ENCODE results near the gene LRRC45. TPM values are rescaled to one million over a fixed set of nuclear protein-coding genes. Genes with fewer than 3 reads are reported as not detected.

LRRC45 gene
- total and polyA plus RNA-seq, 12 donors, result 1.2 to 24.5 (median 12.6) TPM

GRCh38 chr17:82055023-82055964 lies 32.2 kb downstream of the LRRC45 start:
- peak in 2 of 7 donors; percentile 6 to 15 for DNase-seq
- TF ChIP-seq POLR2A (IDR thresholded peaks at IDR 0.05) (no peak), CTCF (IDR thresholded peaks at IDR 0.05) (no peak)
- H3K36me3 ChIP-seq (replicated peaks in 1 of 2), result peaks cover 0 to 71% of the 10 kb centered on the region in 2 donors
- 79 to 92% (median 85%) methylated on average over 8 to 26 of the region's 26 CpGs for WGBS, 4 donors
- no peak overlapping the region for H3K4me3 ChIP-seq
- no peaks in the 10 kb centered on the region for H3K27me3 ChIP-seq
- intact Hi-C loops (cut with DNase I), result no loop called here
- H3K9me3 ChIP-seq (replicated peaks in 1 of 3), result no peaks in the 10 kb centered on the region
- no peak overlapping the region for H3K27ac ChIP-seq
- H3K4me1 ChIP-seq (replicated peaks in 1 of 2), result peaks cover 27 to 34% of the 10 kb centered on the region in 2 donors

- Histone ChIP-seq H3K4me1 (replicated peaks in 1 of 2) (peaks cover 20 to 28% of the 10 kb centered on the region in 2 donors), H3K9me3 (replicated peaks in 1 of 3) (no peaks in the 10 kb centered on the region), H3K4me3 (no peak overlapping the region), H3K27ac (no peak overlapping the region), H3K36me3 (replicated peaks in 1 of 2) (peaks cover 0 to 79% of the 10 kb centered on the region in 2 donors), H3K27me3 (no peaks in the 10 kb centered on the region)
- intact Hi-C loops (cut with DNase I), result no loop called here
- WGBS, 4 donors, result 88 to 94% (median 89%) methylated on average over 8 to 28 of the region's 28 CpGs
- TF ChIP-seq CTCF (IDR thresholded peaks at IDR 0.05), result no peak
- peak in 2 of 7 donors; percentile 8 to 14 for DNase-seq
These were observed 33.0 kb downstream of the LRRC45 start for GRCh38 chr17:82055965-82056728.

GRCh38 chr17:82056729-82057621 lies 33.9 kb downstream of the LRRC45 start:
- no peaks in the 10 kb centered on the region for H3K27me3 ChIP-seq
- peaks cover 0 to 85% of the 10 kb centered on the region in 2 donors for H3K36me3 ChIP-seq (replicated peaks in 1 of 2)
- no peak for TF ChIP-seq CTCF (IDR thresholded peaks at IDR 0.05)
- no peak overlapping the region for H3K4me3 ChIP-seq
- DNase-seq, result peak; percentile 17 to 83 (median 72)
- WGBS, 4 donors, result 72 to 83% (median 75%) methylated on average over 10 to 29 of the region's 29 CpGs
- H3K9me3 ChIP-seq (replicated peaks in 1 of 3), result no peaks in the 10 kb centered on the region
- peaks cover 20 to 28% of the 10 kb centered on the region in 2 donors for H3K4me1 ChIP-seq (replicated peaks in 1 of 2)
- peak overlapping the region in 4 of 5 donors; percentile 20 to 64 (median 42) for H3K27ac ChIP-seq
- intact Hi-C loops (cut with DNase I), result no loop called here

Data from adrenal gland (tissue), 12 donors.